ENCODE measurements around the gene RBM20.
"Not testable (repeated sequence)": the region's sequence is repeated elsewhere in the genome, so short reads cannot be mapped to it uniquely, and the experiment has no call there.

RBM20 gene

GRCh38 chr10:110705596-110705995, 61.5 kb downstream of the RBM20 start:
- DNase-seq (ENCODE audit: low read depth), result not testable (repeated sequence)

GRCh38 chr10:110706690-110707098, 62.6 kb downstream of the RBM20 start:
- DNase-seq (ENCODE audit: low read depth), result no peak

- DNase-seq (ENCODE audit: low read depth), result no peak
Measured at GRCh38 chr10:110708776-110709443, 64.8 kb downstream of the RBM20 start.

- no peak for DNase-seq (ENCODE audit: low read depth)
Measured at GRCh38 chr10:110709444-110709828, 65.3 kb downstream of the RBM20 start.

GRCh38 chr10:110709964-110710587, 65.9 kb downstream of the RBM20 start:
- DNase-seq (ENCODE audit: low read depth), result no peak

GRCh38 chr10:110710621-110711020, 66.5 kb downstream of the RBM20 start:
- no peak for DNase-seq (ENCODE audit: low read depth)

- no peak for DNase-seq (ENCODE audit: low read depth)
Measured at GRCh38 chr10:110711382-110711781, 67.2 kb downstream of the RBM20 start.

GRCh38 chr10:110714356-110714755, 70.2 kb downstream of the RBM20 start:
- no peak for DNase-seq (ENCODE audit: low read depth)

GRCh38 chr10:110717781-110718589, 73.8 kb downstream of the RBM20 start:
- DNase-seq (ENCODE audit: low read depth), result no peak

- DNase-seq (ENCODE audit: low read depth), result no peak
Measured at GRCh38 chr10:110721406-110722038, 77.4 kb downstream of the RBM20 start.

- no peak for DNase-seq (ENCODE audit: low read depth)
Measured at GRCh38 chr10:110723224-110723891, 79.2 kb downstream of the RBM20 start.

GRCh38 chr10:110724116-110724921, 80.2 kb downstream of the RBM20 start:
- DNase-seq (ENCODE audit: low read depth), result no peak

- DNase-seq (ENCODE audit: low read depth), result no peak
Measured at GRCh38 chr10:110724937-110725336, 80.8 kb downstream of the RBM20 start.

GRCh38 chr10:110725801-110726630, 81.9 kb downstream of the RBM20 start:
- DNase-seq (ENCODE audit: low read depth), result no peak

GRCh38 chr10:110727785-110728184, 83.6 kb downstream of the RBM20 start:
- DNase-seq (ENCODE audit: low read depth), result not testable (repeated sequence)

- DNase-seq (ENCODE audit: low read depth), result no peak
Measured at GRCh38 chr10:110730345-110731050, 86.4 kb downstream of the RBM20 start.

- no peak for DNase-seq (ENCODE audit: low read depth)
Measured at GRCh38 chr10:110733218-110733952, 89.2 kb downstream of the RBM20 start.

- no peak for DNase-seq (ENCODE audit: low read depth)
Measured at GRCh38 chr10:110735620-110736027, 91.5 kb downstream of the RBM20 start.
